Measurements from ENCODE around the gene EXPH5. TPM values are rescaled to one million over a fixed set of nuclear protein-coding genes. Genes with fewer than 3 reads are reported as not detected.
"Not testable (repeated sequence)": the region's sequence is repeated elsewhere in the genome, so short reads cannot be mapped to it uniquely, and the experiment has no call there.

Gene EXPH5
- total and polyA plus RNA-seq, 12 donors: 0.14 to 7.4 (median 0.98) TPM

DNA sequence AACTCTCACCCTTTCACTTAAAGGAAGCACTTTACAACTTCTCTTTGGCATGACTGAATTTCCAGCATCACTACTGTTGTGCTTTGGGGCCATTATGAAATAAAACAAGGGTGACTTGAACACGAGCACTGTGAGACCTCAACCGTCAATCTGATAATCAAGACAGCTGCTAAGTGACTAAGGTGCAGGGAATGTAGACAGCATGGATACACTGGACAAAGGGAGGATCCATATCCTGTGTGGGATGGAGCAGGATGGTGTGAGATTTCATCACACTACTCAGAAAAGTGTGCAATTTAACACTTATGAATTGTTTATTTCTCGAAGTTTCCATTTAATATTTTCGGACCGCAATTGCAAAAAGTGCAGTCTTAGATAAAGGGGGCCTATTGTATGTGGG lies 16.1 kb upstream of the EXPH5 start:
- no peaks in the 10 kb centered on the region for H3K9me3 ChIP-seq (replicated peaks in 1 of 3)
- no peaks in the 10 kb centered on the region for H3K4me1 ChIP-seq (replicated peaks in 1 of 2)
- H3K4me3 ChIP-seq: no peak overlapping the region
- WGBS, 4 donors: 68 to 75% (median 72%) methylated on average over 5 of the region's 5 CpGs
- no peaks in the 10 kb centered on the region for H3K27me3 ChIP-seq
- H3K36me3 ChIP-seq (replicated peaks in 1 of 2): no peaks in the 10 kb centered on the region
- no peak overlapping the region for H3K27ac ChIP-seq
- TF ChIP-seq, protein P1, sequence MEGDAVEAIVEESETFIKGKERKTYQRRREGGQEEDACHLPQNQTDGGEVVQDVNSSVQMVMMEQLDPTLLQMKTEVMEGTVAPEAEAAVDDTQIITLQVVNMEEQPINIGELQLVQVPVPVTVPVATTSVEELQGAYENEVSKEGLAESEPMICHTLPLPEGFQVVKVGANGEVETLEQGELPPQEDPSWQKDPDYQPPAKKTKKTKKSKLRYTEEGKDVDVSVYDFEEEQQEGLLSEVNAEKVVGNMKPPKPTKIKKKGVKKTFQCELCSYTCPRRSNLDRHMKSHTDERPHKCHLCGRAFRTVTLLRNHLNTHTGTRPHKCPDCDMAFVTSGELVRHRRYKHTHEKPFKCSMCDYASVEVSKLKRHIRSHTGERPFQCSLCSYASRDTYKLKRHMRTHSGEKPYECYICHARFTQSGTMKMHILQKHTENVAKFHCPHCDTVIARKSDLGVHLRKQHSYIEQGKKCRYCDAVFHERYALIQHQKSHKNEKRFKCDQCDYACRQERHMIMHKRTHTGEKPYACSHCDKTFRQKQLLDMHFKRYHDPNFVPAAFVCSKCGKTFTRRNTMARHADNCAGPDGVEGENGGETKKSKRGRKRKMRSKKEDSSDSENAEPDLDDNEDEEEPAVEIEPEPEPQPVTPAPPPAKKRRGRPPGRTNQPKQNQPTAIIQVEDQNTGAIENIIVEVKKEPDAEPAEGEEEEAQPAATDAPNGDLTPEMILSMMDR (IDR thresholded peaks at IDR 0.05): no peak
- no peak for TF ChIP-seq POLR2A (IDR thresholded peaks at IDR 0.05)
- DNase-seq: no peak
- intact Hi-C loops (cut with DNase I): no loop called here

DNA sequence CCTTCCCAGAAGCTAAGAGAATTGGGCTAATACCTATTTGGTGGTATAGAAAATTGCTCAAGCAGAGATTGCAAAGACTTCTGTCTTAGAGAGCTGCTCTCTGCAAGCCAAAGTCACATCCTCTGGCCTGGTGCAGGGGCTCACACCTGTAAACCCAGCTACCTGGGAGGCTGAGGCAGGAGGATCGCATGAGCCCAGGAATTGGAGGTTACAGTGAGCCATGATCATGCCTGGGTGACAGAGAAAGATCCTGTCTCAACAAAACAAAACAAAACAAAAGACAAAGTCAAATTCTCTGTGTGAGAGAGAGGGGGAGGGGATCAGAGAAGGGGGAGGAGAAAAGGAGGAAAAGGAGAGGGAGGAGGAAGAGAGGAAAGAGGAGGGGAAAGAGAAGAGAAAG lies 15.0 kb upstream of the EXPH5 start:
- H3K27ac ChIP-seq: no peak overlapping the region
- no peak overlapping the region for H3K4me3 ChIP-seq
- no peaks in the 10 kb centered on the region for H3K36me3 ChIP-seq (replicated peaks in 1 of 2)
- no peaks in the 10 kb centered on the region for H3K4me1 ChIP-seq (replicated peaks in 1 of 2)
- H3K9me3 ChIP-seq (replicated peaks in 1 of 3): no peaks in the 10 kb centered on the region
- WGBS, 4 donors: 91 to 100% (median 98%) methylated on average over 1 of the region's 1 CpG
- intact Hi-C loops (cut with DNase I): no loop called here
- TF ChIP-seq POLR2A (IDR thresholded peaks at IDR 0.05): no peak
- TF ChIP-seq, protein P1 (IDR thresholded peaks at IDR 0.05): no peak
- DNase-seq: no peak
- H3K27me3 ChIP-seq: no peaks in the 10 kb centered on the region

DNA sequence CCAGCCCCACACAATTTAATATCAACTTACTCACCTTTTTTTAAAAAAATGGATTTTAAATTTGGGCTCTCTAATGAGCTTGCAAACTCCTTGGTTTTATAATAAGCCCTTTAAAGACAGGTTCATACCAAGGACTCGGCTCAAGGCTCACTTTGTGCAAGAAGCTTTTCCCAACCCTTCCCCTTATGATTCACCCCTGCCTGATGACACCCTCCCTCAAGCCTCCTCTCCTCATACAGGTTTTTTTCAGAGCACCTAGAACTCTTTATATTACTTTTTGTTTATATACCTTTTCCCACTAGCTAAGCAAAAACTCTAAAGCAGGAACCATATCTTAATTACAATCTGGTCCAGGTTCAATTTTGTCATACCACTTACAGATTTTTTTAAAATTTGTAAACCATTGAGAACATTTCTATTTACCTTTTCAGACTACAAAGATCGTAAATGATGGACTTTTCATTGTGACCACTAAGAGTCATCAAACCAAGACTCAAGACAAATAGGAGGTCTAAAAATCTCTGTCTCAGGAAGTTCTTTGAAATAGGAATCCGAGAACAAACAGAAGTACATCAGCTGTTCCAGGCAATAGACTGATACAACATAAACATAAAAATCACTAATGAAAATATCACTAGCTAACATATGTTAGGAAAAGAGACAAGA lies 13.1 kb upstream of the EXPH5 start:
- Histone ChIP-seq H3K4me1 (replicated peaks in 1 of 2) (no peaks in the 10 kb centered on the region), H3K27ac (no peak overlapping the region), H3K36me3 (replicated peaks in 1 of 2) (no peaks in the 10 kb centered on the region), H3K27me3 (no peaks in the 10 kb centered on the region), H3K4me3 (no peak overlapping the region), H3K9me3 (replicated peaks in 1 of 3) (no peaks in the 10 kb centered on the region)
- DNase-seq: no peak
- intact Hi-C loops (cut with DNase I): no loop called here
- WGBS, 4 donors: 63 to 72% (median 66%) methylated on average over 3 of the region's 3 CpGs
- TF ChIP-seq, protein P1 (IDR thresholded peaks at IDR 0.05): no peak
- TF ChIP-seq POLR2A (IDR thresholded peaks at IDR 0.05): no peak

DNA sequence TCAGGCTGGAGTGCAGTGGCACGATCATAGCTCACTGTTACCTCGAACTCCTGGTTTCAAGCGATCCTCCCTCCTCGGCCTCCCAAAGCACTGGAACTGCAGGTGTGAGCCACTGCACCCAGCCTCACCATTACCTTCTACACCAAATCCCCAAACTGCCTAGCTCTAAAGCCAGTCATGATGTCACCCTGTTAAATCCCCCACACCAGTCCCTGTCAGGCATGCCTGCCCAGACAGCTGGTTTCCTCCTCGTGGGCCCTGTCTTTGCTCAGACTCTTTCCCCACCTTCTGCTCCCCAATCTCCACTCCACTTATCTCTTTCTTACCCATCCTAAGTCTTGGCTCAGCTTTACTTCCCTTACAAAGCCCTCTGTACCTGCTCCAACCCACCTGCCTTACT lies 12.5 kb upstream of the EXPH5 start:
- H3K27ac ChIP-seq: no peak overlapping the region
- 66 to 94% (median 73%) methylated on average over 5 of the region's 5 CpGs for WGBS, 4 donors
- intact Hi-C loops (cut with DNase I): no loop called here
- no peaks in the 10 kb centered on the region for H3K36me3 ChIP-seq (replicated peaks in 1 of 2)
- no peaks in the 10 kb centered on the region for H3K9me3 ChIP-seq (replicated peaks in 1 of 3)
- H3K27me3 ChIP-seq: no peaks in the 10 kb centered on the region
- DNase-seq: no peak
- no peak for TF ChIP-seq POLR2A (IDR thresholded peaks at IDR 0.05)
- TF ChIP-seq, protein P1 (IDR thresholded peaks at IDR 0.05): no peak
- no peak overlapping the region for H3K4me3 ChIP-seq
- H3K4me1 ChIP-seq (replicated peaks in 1 of 2): no peaks in the 10 kb centered on the region

DNA sequence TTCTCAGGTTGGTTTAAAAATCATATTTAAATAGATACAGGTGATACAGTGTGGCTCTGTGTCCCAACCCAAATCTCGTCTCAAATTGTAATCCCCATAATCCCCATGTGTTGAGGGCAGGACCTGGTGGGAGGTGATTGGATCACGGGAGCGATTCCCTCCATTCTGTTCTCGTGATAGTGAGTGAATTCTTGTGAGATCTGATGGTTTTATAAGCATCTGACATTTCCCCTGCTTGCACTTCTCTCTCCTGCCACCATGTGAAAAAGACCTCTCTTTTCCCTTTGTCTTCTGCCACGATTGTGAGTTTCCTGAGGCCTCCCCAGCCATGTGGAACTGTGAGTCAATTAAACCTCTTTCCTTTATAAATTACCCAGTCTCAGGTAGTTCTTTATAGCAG lies 9.2 kb upstream of the EXPH5 start:
- intact Hi-C loops (cut with DNase I); H3K36me3 ChIP-seq (replicated peaks in 1 of 2); H3K4me1 ChIP-seq (replicated peaks in 1 of 2); H3K27me3 ChIP-seq; DNase-seq; H3K9me3 ChIP-seq (replicated peaks in 1 of 3); H3K4me3 ChIP-seq; H3K27ac ChIP-seq: not testable (repeated sequence)
- WGBS, 4 donors: 65 to 70% (median 67%) methylated on average over 5 of the region's 5 CpGs
